ENCODE results near the gene ACSF2.
"Not testable (repeated sequence)": the region's sequence is repeated elsewhere in the genome, so short reads cannot be mapped to it uniquely, and the experiment has no call there.

ACSF2 gene, protein sequence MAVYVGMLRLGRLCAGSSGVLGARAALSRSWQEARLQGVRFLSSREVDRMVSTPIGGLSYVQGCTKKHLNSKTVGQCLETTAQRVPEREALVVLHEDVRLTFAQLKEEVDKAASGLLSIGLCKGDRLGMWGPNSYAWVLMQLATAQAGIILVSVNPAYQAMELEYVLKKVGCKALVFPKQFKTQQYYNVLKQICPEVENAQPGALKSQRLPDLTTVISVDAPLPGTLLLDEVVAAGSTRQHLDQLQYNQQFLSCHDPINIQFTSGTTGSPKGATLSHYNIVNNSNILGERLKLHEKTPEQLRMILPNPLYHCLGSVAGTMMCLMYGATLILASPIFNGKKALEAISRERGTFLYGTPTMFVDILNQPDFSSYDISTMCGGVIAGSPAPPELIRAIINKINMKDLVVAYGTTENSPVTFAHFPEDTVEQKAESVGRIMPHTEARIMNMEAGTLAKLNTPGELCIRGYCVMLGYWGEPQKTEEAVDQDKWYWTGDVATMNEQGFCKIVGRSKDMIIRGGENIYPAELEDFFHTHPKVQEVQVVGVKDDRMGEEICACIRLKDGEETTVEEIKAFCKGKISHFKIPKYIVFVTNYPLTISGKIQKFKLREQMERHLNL

GRCh38 chr17:50425682-50426471, at the start of gene ACSF2:
TSS of gene ACSF2 (plus strand) at chr17:50426218. CDS start at chr17:50426262, 44 bp downstream.
- DNase-seq, result peak; percentile 7

- no peak for DNase-seq
Measured at GRCh38 chr17:50379351-50380132, 46.5 kb upstream of the ACSF2 start.

- DNase-seq, result no peak
Measured at GRCh38 chr17:50380369-50381259, 45.4 kb upstream of the ACSF2 start.

DNA sequence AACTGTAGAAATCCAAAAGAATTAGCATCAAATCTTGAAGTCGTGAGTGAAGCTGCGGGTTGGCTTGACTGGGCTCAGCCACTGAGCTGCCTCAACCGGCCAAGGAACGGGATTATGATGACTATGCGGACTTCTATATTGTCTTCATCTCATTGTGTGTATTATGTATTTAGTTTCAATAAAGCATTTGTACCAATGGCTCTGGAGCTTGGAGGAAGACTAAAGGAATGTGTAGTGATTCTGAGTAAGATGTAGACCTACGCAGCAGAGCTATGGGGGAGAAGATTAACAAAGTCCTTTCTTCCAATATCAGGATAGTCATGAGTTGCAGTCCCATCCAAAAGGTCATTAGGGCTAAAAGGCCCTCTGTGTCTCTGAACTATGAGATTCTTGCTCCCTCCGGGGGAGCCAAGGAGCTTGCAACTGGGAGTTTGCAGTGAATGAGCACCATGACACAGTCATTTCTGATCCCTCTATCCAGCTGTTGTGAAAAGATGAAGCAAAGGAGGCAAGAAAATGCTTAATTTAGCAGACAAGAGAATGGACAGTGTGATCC, 44.7 kb upstream of the ACSF2 start:
- no peak for DNase-seq

DNA sequence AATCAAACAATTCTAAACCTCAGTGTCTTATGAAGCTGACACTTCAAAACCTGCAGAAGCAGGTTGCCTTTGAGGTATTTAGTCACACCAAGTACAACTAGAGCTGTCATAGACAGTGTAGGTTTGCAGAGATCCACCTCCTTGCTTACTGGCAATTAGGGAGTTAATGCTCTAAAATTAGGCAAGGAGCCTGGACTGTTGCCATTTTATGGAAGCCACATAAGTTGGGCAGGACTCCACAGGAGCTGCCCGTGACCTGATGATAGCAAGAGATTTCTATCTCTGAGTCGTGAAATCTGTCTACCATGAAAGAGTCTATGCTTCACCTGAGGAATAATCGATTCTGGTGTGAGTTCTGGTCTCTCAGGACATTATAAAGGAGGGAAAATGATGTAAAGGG, 44.1 kb upstream of the ACSF2 start:
- no peak for DNase-seq

GRCh38 chr17:50382931-50383330, 43.1 kb upstream of the ACSF2 start:
- DNase-seq, result no peak

DNA sequence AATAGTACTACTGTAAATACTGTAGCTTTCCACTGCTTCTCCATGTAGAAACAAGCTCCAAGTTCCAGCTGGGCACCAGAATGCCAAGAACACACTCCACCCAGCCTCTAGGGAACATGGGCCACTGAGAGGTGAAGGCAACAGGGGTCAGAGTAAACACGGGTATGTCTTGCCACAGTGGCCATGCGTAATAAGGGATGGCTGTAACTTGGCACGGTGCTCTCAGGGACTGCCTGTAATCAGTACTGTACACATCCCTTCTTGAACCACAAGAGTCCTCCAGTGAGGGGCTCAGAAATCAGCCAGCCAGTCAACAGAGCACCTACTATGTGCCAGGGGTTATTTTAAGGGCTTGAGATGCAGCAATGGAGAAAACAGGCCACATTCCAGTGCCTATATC, 39.5 kb upstream of the ACSF2 start:
- no peak for DNase-seq

- DNase-seq, result no peak
Measured at GRCh38 chr17:50388728-50389127, 37.3 kb upstream of the ACSF2 start.

- no peak for DNase-seq
Measured at GRCh38 chr17:50389534-50389933, 36.5 kb upstream of the ACSF2 start.

DNA sequence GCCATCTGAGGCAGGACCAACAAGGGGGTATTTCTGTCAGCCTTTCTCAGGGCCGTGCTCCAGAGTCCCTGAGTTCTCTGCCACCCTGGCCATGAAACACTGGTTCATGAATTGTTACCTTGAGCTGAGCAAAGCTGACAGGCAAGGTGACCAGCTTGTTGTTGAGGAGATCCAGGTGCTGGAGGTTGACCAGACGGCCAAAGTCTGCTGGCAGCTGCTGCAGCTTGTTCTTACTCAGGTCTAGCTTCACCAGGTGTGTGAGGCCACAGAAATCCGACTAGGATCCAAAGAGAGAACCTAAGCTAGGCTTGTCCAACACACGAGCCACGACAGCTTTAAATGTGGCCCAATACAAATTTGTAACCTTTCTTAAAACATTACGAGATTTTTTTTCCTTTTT, 33.4 kb upstream of the ACSF2 start:
- no peak for DNase-seq

GRCh38 chr17:50393700-50394099, 32.3 kb upstream of the ACSF2 start:
- DNase-seq, result no peak

DNA sequence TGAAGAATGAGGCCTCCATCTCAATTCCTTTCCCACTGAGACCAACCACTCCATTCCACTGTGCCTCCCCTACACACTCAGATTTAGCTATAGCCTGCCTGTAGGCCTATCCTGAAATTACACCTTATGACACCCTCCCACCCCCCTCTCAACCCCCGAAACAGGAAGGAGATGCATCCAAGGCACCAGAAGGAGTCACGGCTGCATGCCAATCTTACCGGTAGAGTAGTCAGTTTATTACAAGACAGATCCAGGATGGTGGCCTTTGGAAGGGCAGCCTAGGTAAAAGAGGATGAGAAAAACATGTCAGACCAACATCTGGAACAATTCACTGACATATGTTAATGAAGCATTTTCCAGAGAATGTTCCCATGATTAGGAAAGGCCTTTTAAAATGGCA, 31.3 kb upstream of the ACSF2 start:
- DNase-seq, result no peak

DNA sequence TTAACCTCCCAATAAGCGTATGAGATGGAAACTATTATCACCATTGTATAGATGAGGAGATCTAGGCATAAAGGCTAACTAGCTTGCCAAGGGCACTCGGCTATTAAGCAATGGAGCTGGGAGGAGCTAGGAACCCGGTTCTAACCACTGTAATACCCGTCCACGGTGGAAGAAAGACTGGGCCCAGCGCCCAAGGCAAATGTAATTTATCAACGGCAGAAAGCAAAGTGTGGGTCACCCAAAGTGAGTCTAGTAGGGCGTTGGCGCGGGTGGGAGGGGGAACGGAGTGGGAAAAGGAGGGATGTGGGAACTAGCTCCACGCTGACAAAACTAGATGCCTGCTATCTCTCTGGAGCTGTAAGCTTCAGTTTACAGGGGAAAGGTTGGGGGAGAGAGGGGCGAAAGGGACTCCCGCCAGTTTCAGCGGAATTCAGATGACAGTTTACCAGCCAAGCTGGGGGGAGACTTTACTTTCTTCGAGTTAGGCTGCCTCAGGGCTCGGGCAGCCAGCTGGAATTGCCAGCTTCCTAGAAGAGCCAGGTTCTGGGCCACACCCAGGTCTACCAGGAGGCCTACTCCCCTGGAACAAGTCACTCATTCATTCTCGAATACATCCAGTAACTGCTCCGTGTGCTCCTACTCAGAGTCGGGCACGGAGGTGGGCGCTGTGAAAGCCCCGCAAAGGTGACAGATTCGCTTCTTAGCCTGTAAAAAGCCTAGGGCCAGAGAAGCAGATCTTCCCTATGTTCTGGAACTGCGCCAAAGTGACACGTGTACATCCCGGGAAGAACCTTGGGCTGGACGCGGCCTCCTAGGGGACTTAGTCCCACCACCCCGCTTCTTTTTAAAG, 29.5 kb upstream of the ACSF2 start:
- peak; percentile 31 for DNase-seq

GRCh38 chr17:50397111-50397918, 28.7 kb upstream of the ACSF2 start, which contains the start of gene LRRC59:
TSS of gene LRRC59 (minus strand) at chr17:50397523. CDS start at chr17:50397317, 206 bp downstream.
- DNase-seq, result peak; percentile 78

- DNase-seq, result no peak
Measured at GRCh38 chr17:50397919-50398285, 28.1 kb upstream of the ACSF2 start.

DNA sequence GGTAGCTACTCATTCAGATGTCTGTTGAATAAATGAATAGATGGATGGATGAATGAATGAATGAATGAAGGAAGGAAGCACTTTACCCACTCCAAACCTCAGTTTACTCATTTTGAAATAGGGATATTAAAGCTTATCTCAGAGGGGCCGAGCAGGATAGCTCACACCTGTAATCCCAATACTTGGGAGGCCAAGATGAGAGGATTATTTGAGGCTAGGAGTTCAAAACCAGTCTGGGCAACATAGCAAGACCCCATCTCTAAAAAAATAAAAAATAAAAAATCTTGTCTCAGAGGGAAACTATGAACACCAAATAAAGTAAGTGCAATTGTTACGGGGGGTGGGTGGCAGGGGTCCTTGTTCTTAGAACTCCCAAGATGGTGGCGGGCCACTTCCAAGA, 27.3 kb upstream of the ACSF2 start:
- not testable (repeated sequence) for DNase-seq

- DNase-seq, result not testable (repeated sequence)
Measured at GRCh38 chr17:50399591-50399990, 26.4 kb upstream of the ACSF2 start.

DNA sequence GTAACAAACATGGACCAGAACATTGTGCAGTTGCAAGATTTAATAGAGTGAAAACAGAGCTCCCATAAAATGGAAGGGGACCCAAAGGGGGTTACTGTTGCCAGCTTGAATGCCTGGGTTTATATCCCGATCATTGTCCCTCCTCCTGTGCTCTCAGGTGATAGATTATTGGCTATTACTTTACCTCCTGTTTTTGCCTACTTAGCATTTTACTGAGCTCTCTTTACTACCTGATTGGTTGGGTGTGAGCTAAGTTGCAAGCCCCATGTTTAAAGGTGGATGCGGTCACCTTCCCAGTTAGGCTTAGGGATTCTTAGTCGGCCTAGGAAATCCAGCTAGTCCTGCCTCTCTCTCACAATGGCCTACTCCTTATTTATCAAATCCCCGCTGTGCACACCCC, 20.7 kb upstream of the ACSF2 start:
- DNase-seq, result not testable (repeated sequence)

DNA sequence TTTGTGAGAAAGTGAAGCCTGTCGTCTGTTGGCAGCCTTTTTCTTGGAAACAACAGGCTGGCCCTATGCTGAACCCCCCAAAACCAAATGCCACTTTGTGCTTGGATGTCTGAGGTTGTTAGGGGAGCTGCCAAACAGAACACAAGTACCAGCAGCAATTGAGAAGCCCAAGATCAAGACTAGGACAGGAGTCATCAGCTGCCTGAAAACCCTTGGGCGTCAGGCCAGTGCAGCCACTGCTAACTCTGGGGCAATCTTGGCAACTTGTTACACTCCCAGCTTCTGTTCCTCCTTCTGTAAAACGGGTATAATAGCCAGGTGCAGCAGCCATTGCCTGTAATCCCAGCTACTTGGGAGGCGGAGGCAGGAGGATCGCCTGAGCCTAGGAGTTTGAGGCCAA, 19.4 kb upstream of the ACSF2 start:
- DNase-seq, result no peak

DNA sequence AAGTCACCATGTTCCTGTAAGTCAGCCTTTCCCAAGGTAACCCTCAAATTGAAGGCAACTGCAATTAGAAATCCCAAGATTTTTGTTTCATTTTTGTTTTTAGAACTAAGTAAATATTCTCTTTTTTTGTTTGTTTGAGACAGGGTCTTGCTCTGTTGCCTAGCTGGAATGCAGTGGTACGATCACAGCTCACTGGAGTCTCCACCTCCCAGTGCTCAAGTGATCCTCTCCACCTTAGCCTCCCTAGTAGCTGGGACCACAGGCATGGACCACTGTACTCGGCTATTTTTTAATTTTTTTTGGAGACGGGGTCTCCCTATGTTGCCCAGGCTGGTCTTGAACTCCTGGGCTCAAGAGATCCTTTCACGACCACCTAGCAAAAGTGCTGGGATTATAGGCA, 18.1 kb upstream of the ACSF2 start:
- DNase-seq, result no peak
